Sigmoid colon (tissue), 3 donors: ENCODE data around the gene HAS3.

ENCODE experiments used
- POLR2A ChIP-seq, 2 donors: fragments of 450-650 bp; IDR thresholded peaks; one replicate each; pipeline ENCODE4 v1.6.1; 2016; ENCODE audit warnings: antibody characterized with exemption in 2 of 2, mild to moderate bottlenecking in 2 of 2, moderate library complexity in 2 of 2
- TF ChIP-seq, protein P1 (sequence below), 4 experiments: fragments of 450-650 bp in 3 of 4; fragments of 200-600 bp in 1 of 4; IDR thresholded peaks; one replicate each; pipeline ENCODE4 v1.5.1; 2016 to 2019; ENCODE audit warnings: antibody characterized with exemption in 4 of 4, mild to moderate bottlenecking in 3 of 4, moderate library complexity in 2 of 4

DNA sequence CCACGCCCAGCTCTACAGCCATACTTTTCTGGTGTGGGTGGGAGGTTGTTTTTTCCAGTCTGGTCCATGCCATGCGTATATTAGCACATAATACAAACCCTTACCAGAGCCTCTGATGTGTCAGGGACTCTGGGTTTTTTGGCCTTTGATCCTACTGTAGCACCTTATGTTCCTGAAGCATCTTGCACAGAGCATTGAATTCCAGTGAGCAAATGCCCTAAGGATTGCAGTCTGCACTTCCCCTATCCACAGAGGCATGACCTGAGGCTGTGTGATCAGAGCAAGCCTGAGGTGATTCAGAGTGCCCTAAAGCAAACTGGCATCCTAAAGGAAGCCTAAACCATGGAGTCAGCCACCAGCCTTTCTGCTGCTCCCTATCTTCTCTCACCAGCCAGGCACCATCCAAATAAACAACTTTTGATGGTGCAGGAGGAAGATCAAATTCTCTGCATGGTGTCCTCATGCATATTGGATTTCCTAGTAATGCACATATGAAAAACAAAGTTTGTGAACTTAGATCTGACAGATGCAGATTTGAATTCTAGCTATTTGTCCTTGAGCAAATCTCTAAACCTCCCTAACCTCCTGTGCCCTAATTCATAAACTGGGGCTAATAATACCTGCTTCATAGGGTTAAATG is 41.2 kb upstream of the HAS3 start:
- no peak for TF ChIP-seq POLR2A (IDR thresholded peaks at IDR 0.05)
- TF ChIP-seq, protein P1, sequence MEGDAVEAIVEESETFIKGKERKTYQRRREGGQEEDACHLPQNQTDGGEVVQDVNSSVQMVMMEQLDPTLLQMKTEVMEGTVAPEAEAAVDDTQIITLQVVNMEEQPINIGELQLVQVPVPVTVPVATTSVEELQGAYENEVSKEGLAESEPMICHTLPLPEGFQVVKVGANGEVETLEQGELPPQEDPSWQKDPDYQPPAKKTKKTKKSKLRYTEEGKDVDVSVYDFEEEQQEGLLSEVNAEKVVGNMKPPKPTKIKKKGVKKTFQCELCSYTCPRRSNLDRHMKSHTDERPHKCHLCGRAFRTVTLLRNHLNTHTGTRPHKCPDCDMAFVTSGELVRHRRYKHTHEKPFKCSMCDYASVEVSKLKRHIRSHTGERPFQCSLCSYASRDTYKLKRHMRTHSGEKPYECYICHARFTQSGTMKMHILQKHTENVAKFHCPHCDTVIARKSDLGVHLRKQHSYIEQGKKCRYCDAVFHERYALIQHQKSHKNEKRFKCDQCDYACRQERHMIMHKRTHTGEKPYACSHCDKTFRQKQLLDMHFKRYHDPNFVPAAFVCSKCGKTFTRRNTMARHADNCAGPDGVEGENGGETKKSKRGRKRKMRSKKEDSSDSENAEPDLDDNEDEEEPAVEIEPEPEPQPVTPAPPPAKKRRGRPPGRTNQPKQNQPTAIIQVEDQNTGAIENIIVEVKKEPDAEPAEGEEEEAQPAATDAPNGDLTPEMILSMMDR (IDR thresholded peaks at IDR 0.05) = no peak
